Left renal cortex interstitium (tissue), 4 donors: Measurements from ENCODE around the gene FLRT2. TPM values are rescaled to one million over a fixed set of nuclear protein-coding genes. Genes with fewer than 3 reads are reported as not detected.

Experiments
- DNase-seq, 4 donors: peaks; one replicate each; pipeline ENCODE4 v3.0.0-alpha.2; 2013; ENCODE audit warnings: low read depth in 4 of 4, low spot score in 2 of 4, missing footprints in 1 of 4
- polyA plus RNA-seq, 4 donors: library from polyadenylated mRNA; unstranded; fragments of 120-200 nt; gene quantifications; one replicate each; pipeline ENCODE4 v1.2.1, GENCODE V29; 2013; ENCODE audit not compliant: insufficient read length in 4 of 4

FLRT2 gene, protein sequence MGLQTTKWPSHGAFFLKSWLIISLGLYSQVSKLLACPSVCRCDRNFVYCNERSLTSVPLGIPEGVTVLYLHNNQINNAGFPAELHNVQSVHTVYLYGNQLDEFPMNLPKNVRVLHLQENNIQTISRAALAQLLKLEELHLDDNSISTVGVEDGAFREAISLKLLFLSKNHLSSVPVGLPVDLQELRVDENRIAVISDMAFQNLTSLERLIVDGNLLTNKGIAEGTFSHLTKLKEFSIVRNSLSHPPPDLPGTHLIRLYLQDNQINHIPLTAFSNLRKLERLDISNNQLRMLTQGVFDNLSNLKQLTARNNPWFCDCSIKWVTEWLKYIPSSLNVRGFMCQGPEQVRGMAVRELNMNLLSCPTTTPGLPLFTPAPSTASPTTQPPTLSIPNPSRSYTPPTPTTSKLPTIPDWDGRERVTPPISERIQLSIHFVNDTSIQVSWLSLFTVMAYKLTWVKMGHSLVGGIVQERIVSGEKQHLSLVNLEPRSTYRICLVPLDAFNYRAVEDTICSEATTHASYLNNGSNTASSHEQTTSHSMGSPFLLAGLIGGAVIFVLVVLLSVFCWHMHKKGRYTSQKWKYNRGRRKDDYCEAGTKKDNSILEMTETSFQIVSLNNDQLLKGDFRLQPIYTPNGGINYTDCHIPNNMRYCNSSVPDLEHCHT
- polyA plus RNA-seq = 100 to 1,000 TPM; 223 to 278 (median 233) TPM

DNA sequence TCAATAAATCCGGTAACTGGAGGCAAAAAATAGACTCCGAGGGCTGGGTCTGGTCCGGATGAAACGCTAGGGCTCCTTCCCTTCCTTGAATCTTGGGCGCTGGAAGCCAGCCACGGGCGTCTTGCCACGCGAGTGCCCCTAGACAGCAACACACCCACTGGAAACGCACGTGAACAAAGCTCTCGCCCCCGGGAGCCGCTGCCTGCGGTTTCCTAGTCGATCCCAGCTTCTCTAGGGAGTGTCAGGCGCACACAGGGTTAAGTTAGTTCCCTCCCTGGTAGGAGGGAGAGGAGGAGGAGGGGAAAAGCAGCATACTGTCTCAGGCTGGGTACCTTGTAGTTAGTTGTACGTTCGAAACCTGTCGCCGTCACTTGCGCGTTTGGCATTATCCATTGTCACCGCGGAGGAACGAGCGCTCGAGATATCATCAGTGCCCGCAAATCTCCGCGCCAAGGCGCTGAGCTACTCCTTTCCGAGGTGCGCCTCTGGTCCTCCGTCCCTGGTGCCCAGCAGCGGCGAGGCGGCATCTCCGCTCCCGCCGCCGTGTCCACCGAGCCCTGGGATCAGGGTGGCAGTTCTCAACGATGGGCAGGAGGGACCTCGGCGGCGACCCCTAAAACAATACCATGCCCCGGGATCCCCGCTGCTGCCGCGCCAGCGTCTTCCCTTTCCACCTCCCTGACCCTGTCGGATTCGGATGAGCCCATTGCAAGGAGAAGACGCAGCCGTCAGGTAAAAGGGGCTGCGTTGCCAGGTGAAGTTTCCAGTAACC, at the start of gene FLRT2:
Gene FLRT2 (plus strand): TSS at position 342 of the 772 bp plus-strand sequence. CDS start 91,371 bp downstream, outside the sequence.
- peak in 3 of 4 donors; percentile 39 to 65 (median 62) for DNase-seq

DNA sequence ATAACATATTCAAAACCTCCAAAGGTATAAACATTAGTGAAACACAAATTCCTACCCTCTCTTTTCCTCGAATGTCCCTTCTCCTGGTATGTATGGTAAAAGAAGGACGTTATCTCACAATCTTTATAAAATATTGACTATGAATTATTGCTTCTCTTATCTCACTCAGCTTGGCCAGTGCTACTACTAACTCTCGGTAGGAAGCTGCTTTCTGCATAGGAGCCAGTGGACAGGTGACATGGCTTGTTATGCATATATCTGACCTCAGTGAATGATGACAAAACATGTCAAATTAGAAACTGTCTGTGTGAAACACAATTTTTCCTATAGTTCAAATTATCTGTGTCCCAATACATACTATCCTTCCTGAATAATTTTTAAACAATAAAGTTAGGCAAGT, 48.5 kb upstream of the FLRT2 start:
- DNase-seq = no peak

DNA sequence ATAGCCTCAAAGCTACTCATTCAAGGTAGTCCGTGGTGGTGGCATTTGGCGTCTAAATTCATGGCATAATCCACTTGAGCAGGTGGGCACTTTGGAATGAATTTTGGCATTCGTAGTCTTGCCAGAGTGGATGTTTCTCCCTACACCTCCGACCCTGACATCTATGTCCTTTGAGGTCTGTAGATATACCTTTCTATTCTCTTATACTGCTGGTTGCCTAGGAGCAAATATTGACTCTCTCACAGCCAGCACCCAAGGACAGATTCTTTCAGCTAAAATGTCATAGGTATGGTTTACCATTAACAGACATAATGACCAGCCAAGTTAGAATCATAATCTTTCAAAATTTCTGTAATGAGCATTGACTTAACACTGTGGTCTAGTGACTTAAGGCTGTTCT, 47.4 kb upstream of the FLRT2 start:
- DNase-seq = no peak

GRCh38 chr14:85483037-85483436, 46.9 kb upstream of the FLRT2 start:
- peak in 3 of 4 donors; percentile 24 to 28 (median 25) for DNase-seq

DNA sequence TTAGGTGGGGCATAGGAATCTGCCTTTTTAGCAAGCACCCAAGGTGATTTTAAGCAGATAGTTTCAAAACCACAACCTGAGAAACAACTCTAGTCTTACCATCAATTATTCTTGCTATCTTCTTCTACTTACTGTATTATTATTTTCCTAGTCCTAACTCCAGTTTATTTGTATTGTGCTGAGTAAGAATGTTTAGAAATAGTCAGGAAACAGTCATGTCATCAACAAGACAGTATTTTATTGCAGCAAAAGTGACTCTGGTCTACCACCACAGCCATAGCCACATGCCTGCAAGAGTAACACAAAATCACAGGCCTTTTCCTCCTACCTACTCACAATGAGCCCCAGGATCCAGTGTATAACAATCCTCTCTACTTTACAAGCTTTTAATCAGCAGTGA, 46.3 kb upstream of the FLRT2 start:
- DNase-seq = no peak

DNA sequence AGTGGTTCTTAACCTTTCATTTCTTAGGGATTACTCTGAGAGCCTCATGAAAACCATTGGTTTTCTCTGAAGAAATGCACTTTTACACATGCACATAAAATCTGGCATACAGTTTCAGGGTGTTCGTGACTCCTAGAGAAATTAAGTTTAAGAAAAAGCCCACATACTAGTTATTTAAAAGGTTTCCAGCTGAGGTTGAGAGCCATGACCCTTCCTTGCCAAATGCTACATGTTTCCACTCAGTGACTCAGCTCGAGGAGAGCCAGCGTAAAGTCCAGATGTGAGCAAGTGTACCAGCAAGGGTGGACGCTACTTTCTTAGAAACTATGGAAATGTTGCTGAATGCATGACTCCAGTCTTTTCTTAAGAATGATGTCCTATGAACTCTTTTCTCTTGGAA, 42.7 kb upstream of the FLRT2 start:
- DNase-seq = no peak

DNA sequence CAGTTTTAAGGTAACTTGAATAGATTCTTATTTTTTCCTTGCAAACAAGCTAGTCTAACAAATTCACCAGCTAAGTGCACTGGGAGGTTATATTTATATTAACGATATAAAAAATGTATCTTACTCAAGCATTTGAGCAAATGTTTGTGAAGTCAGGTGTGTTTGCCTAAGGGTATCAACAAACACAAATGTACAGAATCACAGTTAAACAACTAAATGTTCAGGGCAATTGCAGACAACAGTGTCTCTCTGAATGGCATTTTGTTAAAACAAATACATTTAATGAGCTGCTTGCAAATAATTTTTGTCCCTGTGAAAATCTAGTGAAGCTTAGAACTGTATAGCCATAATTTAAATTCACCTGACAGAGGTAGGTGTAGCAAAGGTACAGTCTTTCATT, 28.2 kb upstream of the FLRT2 start:
- DNase-seq = no peak

DNA sequence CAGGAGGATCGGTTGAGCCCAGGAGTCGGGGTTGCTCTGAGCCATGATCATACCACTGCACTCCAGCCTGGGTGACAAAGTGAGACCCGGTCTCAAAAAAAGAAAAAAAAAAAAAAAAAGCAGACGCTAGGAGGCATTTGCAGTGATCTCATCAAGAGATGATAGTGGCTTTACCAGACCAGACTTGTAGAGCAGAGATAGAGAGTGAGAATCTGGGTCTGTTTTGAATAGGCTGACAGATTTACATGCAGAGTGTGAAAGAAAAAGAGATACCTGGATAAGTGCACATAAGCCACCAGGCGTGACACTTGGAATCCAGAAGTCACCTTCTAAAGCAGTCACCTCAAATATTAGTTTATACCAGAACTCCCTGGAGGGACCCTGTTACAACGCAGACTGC, 21.1 kb upstream of the FLRT2 start:
- no peak for DNase-seq

- DNase-seq = no peak
Measured at GRCh38 chr14:85512451-85512850, 17.5 kb upstream of the FLRT2 start.

- DNase-seq = no peak
Measured at GRCh38 chr14:85514487-85514886, 15.5 kb upstream of the FLRT2 start.

GRCh38 chr14:85516239-85517113, 13.5 kb upstream of the FLRT2 start:
- DNase-seq = no peak

GRCh38 chr14:85517114-85517688, 12.7 kb upstream of the FLRT2 start:
- no peak for DNase-seq

DNA sequence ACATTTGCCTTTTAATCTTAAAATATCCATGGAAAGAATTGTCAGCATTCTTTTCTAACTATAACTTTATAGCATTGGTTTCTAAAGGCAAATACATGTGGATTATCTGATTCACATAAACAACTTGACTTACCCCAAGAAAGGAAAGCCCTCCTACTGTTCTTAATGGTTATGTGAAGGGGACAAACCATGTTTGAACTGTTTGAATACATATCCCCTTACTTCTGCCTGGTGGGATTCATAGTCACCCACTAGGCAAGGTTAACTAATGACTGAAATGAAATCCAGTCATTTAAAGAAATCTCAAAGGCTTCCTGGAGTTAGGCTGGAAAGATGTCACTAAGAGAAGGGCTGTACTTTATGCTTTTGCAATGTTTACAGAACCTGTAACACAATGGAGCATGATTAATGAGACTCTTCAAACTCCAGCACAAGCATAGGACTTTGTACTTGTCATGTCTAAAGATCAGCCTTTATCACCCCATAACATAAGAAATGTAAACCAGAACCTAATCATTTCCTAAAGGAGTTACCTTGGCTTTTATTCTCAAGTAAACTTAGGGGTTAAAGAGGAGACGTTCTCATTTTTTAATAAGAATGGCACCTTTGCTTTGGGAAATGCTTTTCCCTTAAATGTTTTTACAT, 10.2 kb upstream of the FLRT2 start:
- DNase-seq = peak in 1 of 4 donors; percentile 4

GRCh38 chr14:85520581-85520980, 9.4 kb upstream of the FLRT2 start:
- DNase-seq = peak in 1 of 4 donors; percentile 16

- no peak for DNase-seq
Measured at GRCh38 chr14:85523624-85524023, 6.3 kb upstream of the FLRT2 start.

DNA sequence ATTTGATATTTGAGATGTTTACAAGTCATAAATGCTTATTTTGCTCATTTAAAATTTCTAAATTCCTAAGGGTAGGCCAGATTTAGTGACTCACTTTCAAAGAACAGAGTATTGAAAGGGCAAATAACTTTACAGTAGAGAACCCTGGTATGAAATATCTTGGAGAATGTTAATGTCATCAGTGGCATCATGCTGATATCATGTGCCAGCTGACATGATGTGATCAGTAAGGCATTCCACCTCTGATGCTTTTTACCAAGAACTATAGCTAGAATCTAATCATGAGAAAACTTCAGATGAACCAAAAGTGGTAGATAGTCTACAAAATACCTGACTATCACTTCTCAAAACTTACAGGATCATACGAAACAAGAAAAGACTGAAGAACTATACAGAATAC, 2.9 kb upstream of the FLRT2 start:
- no peak for DNase-seq

DNA sequence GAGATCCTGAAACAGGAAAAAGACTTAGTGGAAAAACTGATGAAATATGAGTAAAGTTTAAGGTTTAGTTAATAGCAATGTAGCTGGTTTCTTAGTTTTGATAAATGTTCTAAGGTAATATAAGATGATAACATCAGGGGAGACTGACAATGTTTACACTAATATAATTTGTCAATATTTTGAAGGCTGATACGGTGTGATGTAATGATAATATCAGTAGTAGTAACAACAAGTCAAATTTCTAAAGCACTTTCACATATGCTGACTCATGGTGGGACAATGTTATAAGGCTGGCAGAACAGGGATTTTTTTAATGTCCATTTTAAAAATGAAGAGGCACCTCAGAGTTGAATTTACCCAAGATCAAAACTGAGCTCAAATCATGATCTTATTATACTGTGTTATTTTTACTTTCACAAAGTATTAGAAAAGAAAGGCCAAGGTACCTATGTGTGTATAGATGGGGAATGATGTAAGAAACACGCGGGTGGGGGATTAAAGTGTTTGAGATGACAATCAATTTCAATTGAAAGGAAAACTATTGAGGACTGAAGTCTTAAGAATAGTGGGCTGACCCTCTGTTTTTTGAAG, 2.4 kb upstream of the FLRT2 start:
- no peak for DNase-seq

- DNase-seq = peak in 2 of 4 donors; percentile 50 to 64
Measured at GRCh38 chr14:85528080-85528896, 1.7 kb upstream of the FLRT2 start.
